ENCODE data around the gene SNAP91.
"Not testable (repeated sequence)": the region's sequence is repeated elsewhere in the genome, so short reads cannot be mapped to it uniquely, and the experiment has no call there.

SNAP91 gene, protein sequence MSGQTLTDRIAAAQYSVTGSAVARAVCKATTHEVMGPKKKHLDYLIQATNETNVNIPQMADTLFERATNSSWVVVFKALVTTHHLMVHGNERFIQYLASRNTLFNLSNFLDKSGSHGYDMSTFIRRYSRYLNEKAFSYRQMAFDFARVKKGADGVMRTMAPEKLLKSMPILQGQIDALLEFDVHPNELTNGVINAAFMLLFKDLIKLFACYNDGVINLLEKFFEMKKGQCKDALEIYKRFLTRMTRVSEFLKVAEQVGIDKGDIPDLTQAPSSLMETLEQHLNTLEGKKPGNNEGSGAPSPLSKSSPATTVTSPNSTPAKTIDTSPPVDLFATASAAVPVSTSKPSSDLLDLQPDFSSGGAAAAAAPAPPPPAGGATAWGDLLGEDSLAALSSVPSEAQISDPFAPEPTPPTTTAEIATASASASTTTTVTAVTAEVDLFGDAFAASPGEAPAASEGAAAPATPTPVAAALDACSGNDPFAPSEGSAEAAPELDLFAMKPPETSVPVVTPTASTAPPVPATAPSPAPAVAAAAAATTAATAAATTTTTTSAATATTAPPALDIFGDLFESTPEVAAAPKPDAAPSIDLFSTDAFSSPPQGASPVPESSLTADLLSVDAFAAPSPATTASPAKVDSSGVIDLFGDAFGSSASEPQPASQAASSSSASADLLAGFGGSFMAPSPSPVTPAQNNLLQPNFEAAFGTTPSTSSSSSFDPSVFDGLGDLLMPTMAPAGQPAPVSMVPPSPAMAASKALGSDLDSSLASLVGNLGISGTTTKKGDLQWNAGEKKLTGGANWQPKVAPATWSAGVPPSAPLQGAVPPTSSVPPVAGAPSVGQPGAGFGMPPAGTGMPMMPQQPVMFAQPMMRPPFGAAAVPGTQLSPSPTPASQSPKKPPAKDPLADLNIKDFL

DNA sequence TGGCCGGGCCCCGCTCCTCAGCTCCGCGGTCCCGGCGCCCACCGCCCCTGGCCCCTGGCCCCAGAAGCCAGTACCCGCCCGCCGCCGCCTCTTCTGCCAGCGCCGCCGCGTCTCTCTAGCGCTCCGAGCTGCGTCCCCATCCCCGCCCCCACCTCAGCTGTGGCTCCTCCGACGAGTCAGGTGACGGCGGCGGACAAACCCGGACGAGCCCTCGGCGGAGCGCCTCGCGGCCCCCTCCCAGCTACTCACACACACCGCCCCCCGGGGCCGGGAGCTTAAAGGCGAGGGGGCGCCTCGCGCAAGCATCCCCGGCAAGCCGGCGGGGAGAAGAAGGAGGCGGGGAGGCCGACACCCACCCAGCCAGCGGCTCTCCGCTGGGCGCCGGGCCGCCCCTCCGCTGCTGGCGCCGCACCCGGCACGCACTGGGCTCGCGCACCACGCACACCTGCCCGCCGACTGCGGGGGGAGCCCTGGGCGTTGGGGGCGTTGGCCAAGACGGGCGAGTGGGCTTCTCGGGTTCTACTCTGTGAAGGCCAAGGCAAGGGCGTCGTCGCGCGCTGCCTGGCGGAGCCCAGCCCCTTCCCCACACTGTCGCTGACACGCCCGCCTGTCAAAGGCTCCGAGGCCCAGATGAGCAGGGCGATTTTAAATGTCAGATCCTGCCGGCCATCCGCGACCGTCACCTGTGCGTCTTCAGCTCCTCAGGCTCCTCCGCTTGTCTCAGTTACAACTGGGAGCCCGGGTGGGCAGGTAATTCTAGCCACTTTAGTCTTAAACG is at the start of gene SNAP91:
Gene SNAP91 (minus strand): TSS at position 132 of the 778 bp plus-strand sequence. CDS start 1,174 bp downstream, outside the sequence.
- no peak for DNase-seq (ENCODE audit: low read depth)

DNA sequence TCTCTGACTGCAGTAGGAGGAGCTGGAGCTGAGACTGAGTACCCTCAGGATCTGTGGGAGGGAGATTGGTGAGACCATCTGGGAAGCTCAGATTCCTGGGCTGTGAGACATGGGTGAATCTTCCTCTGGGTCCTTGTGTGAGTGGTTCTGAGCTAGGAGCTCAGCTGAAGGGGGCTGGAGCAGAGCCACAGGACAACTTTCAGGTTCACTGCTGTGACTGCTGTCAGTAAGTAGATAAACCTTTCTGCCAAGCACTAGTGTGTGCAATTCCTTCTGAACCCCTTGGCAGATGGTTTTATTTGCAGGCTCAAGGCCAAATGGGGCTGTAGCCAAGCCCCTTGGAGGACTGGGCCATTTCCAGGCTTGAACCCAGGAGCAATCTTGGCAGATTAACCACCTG is 49.6 kb upstream of the SNAP91 start:
- DNase-seq (ENCODE audit: low read depth), result no peak

DNA sequence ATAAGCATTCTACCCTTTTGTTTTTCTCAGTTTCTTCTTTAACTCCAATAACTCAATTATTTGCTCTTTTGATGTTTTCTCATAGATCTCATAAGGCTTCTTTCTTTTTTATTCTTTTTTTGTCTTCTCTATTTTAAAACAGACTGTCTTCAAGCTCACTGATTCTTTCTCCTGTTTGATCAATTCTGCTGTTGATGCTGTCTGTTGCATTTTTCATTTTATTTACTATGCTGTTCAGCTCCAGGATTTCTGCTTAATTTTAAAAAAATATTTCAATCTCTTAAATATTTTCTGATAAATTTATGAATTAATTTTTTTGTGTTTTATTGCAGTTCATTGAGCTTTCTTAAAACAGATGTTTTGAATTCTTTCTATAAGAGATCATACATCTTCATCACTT is 48.1 kb upstream of the SNAP91 start:
- DNase-seq (ENCODE audit: low read depth), result no peak

DNA sequence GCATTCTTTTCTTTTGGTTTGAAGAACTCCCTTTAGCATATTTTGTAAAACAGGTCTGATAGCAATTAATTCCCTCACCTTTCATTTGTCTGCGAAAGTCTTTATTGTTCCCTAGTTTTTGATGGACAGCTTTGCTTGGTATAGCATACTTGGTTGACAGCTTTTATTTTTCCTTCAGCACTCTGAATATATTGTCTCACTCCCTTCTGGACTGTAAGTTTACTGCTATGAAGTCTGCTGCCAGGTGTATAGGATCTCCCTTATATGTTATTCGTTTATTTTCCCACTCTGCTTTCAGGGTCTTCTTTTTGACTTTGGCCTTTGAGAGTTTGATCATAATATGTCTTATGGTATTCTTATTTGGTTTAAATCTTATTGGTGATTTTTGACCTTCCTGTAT is 47.7 kb upstream of the SNAP91 start:
- no peak for DNase-seq (ENCODE audit: low read depth)

DNA sequence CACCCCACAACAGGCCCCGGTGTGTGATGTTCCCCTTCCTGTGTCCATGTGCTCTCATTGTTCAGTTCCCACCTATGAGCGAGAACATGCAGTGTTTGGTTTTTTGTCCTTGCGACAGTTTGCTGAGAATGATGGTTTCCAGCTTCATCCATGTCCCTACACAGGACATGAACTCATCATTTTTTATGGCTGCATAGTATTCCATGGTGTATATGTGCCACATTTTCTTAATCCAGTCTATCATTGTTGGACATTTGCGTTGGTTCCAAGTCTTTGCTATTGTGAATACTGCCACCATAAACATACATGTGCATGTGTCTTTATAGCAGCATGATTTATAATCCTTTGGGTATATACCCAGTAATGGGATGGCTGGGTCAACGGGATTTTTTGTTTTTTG is 43.5 kb upstream of the SNAP91 start:
- not testable (repeated sequence) for DNase-seq (ENCODE audit: low read depth)

- DNase-seq (ENCODE audit: low read depth), result no peak
These were observed 32.2 kb upstream of the SNAP91 start for GRCh38 chr6:83741089-83741488.

DNA sequence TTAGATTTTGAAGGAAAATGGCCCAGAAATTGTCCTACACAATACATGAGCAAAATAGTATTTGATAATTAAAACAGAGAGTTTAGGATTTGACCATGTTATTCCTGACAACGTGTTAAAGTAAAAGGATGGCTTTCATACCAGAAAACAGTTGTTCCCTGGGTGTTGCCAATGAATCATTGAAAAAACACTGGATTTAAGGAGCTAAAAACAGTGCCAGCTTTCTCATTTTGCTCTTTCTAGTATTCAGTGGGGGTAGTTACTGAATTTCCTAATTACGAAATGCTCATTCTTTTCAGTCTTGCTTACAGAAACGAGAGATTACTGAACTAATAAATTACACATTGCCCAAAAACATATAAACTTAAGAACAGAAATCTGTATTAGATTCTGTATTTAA is 26.6 kb upstream of the SNAP91 start:
- no peak for DNase-seq (ENCODE audit: low read depth)

DNA sequence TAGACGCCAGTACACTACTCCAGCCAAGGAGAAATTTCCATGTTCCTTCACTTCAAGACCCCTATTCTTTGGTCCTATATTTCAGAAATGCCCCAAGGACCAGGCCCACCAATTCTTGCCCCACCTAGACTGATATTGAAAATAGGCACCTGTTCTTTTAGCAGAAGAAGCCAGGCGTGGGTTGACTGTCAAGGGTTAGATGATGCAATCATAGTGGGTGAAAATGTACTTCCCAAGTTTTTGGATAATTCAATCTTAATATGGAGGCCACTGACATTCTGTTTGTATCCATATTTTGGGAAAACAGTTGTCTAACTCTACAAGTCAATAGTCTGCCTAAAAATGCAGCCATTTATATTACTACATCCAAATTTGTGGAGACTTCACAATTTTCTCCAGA is 21.0 kb upstream of the SNAP91 start:
- DNase-seq (ENCODE audit: low read depth), result no peak

DNA sequence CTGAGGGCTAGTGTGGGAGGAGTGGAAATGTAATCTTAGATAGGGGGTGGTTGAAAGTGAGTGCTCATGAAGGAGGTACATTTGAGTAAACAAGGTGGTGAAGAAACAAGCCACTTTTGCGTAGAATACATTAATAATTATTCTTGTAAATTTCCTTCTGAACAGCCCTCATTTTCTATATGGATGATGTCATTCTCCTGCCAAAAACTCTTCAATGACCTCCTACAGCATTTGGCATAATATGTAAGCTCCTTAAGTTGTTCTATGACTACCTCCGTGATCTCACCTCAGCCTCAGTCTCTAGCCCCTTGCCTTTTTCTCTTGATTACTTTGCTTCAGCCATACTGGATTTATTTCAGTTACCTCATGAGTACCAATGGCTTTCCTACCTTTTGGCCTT is 14.0 kb upstream of the SNAP91 start:
- DNase-seq (ENCODE audit: low read depth), result no peak

DNA sequence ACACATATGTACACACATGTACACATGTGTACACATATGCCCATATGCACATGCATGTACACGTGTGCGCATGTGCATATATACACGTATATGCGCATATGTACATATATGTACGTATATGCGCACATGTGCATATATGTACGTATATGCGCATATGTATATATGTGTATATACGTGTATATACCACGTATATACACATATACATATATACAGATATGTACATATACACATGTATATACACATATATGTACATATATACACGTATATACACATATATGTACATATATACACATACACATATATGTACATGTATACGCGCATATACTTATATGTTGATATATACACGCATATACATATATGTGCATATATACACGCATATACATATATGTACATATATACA is 8.9 kb upstream of the SNAP91 start:
- DNase-seq (ENCODE audit: low read depth), result no peak

GRCh38 chr6:83711958-83712357 is 3.1 kb upstream of the SNAP91 start:
- DNase-seq (ENCODE audit: low read depth), result no peak

- no peak for DNase-seq (ENCODE audit: low read depth)
These were observed 798 bp upstream of the SNAP91 start for GRCh38 chr6:83709748-83710050.

DNA sequence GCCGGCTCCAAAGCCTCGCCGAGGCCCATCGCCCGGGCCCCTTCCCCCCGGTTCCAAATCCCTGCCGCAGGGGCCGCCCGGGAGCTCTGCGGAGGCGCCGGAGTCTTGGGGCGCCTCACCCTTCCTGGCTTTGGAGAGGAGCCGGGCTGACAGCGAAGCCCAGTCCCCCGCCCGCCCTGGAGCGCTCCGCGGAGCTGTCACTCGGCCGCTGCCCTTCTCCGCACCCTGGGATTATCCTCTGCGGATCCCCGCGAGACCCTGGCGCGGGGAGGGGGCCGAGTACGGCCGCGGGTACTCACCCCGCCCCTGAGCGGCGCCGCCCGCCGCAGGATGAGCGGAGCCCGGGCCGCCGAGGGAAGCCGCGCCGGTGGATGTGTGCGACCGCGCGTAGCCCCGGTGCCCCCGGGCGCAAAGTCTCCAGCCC is 343 bp downstream of the SNAP91 start:
- no peak for DNase-seq (ENCODE audit: low read depth)

GRCh38 chr6:83707829-83708545 is 914 bp downstream of the SNAP91 start:
- DNase-seq (ENCODE audit: low read depth), result no peak

- DNase-seq (ENCODE audit: low read depth), result no peak
These were observed 6.2 kb downstream of the SNAP91 start for GRCh38 chr6:83702749-83703148.

DNA sequence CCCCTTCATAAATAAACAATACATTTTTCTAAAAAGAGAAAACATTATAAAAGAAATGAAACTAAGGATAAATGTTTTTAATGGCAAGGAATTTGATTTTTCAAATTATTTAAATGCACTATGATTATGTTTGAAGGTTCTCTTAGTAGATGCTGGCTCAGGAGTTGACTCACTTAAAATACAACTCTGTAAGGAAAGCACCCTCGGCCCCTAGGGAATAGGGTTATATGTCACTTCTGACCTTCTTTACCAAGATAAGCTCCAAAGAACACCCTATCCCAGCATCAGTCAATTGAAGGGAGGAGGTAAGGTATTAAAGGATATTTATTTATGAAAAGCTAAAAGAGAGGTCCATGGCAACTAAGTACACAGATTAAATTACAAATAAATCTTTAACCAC is 6.8 kb downstream of the SNAP91 start:
- no peak for DNase-seq (ENCODE audit: low read depth)

DNA sequence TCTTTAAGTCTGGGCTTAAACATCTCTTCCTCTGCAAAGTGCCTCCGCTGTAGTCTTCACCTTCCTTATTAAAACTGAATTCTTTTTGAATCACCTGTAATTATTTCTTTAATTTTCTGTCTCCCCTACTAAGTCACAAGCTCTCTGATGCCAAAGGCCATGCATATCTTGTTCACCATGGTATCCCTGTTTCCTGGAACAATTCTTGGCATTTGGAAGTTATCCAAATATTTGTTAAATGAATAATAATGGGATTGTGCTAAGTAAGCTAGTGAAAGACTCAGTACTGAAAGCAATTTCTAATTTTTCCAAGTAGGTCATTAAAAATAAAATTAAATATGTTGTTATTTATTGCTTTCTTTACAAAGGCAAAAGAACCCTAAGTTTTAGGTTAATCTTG is 12.2 kb downstream of the SNAP91 start:
- no peak for DNase-seq (ENCODE audit: low read depth)

GRCh38 chr6:83685481-83685880 is 23.4 kb downstream of the SNAP91 start:
- no peak for DNase-seq (ENCODE audit: low read depth)

DNA sequence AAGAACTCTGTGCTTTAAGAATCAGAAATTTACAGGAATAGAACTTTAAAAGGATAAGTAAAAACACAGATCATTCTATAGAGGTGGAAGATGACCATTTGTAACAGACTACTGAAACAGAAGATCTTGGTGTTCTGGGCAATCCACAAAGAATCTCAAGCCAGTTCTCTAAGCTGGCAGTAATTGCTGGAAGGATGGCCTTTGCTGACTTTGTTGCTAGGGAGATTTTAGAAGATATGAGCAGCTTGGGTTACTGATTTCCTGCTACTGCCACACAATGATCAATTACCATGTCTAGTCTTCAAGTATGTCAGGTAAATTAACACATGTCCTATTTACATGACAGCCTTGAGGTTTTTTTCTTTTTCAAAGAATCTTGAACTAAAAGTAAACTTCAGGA is 31.1 kb downstream of the SNAP91 start:
- DNase-seq (ENCODE audit: low read depth), result no peak

DNA sequence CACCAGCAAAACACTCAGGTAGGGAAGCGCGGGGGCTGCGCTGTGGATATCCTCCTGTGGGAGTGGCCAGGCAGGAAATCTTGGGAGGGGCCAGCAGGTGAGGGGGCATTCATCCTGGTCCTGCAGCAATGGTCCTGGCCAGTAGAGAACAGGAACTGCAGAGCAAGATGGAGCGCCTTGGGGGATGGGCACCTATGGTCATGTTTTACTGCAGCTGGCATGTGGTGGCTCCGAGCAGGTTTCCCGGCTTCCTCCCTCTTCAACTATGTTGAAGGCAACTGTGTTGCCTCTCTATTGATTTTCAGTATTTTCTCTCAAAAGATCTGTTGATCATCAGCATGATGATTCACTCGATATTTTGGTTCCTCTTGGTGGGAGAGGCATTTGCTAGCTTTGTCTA is 70.9 kb downstream of the SNAP91 start:
- no peak for DNase-seq (ENCODE audit: low read depth)

- no peak for DNase-seq (ENCODE audit: low read depth)
These were observed 72.1 kb downstream of the SNAP91 start for GRCh38 chr6:83636800-83637199.

DNA sequence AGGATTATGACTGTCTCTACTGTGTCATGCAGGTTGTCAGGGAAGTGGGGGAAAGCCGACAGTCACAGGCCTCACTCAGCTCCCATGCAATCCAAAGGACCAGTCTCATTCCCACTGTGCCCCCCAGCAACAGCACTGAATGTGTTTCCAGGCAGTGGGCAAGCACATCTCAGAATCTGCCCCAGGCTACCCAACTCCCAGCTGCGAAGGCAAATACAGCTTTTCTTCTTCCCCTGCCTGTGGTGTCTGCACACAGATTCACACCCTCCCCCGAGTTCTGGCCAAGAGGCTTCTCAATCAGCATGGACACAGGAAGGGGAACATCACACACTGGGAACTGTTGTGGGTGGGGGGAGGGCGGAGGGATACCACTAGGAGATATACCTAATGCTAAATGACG is 75.3 kb downstream of the SNAP91 start:
- DNase-seq (ENCODE audit: low read depth), result no peak
